Measurements from ENCODE around the gene MUC5AC.
"Not testable (repeated sequence)": the region's sequence is repeated elsewhere in the genome, so short reads cannot be mapped to it uniquely, and the experiment has no call there.

The MUC5AC gene

GRCh38 chr11:1162138-1162475 is 4.4 kb downstream of the MUC5AC start:
- H3K27ac ChIP-seq (ENCODE audit: low read length): no peak overlapping the region
- no peak overlapping the region for H3K9ac ChIP-seq (ENCODE audit: low read depth, low read length)
- no peaks in the 10 kb centered on the region for H3K27me3 ChIP-seq (ENCODE audit: insufficient read depth, low read length)
- H3K9me3 ChIP-seq (ENCODE audit: insufficient read depth, low read depth, low read length): no peaks in the 10 kb centered on the region
- H3K4me3 ChIP-seq (ENCODE audit: low read length): no peak overlapping the region
- H3K4me1 ChIP-seq (ENCODE audit: insufficient read depth, low read length): no peaks in the 10 kb centered on the region
- H3K36me3 ChIP-seq (ENCODE audit: insufficient read depth, low read depth, low read length): no peaks in the 10 kb centered on the region

- no peaks in the 10 kb centered on the region for H3K36me3 ChIP-seq (ENCODE audit: insufficient read depth, low read depth, low read length)
- H3K4me3 ChIP-seq (ENCODE audit: low read length): no peak overlapping the region
- no peaks in the 10 kb centered on the region for H3K9me3 ChIP-seq (ENCODE audit: insufficient read depth, low read depth, low read length)
- H3K4me1 ChIP-seq (ENCODE audit: insufficient read depth, low read length): no peaks in the 10 kb centered on the region
- no peak overlapping the region for H3K9ac ChIP-seq (ENCODE audit: low read depth, low read length)
- no peaks in the 10 kb centered on the region for H3K27me3 ChIP-seq (ENCODE audit: insufficient read depth, low read length)
- no peak overlapping the region for H3K27ac ChIP-seq (ENCODE audit: low read length)
Observed at GRCh38 chr11:1162491-1163311, 4.9 kb downstream of the MUC5AC start.

DNA sequence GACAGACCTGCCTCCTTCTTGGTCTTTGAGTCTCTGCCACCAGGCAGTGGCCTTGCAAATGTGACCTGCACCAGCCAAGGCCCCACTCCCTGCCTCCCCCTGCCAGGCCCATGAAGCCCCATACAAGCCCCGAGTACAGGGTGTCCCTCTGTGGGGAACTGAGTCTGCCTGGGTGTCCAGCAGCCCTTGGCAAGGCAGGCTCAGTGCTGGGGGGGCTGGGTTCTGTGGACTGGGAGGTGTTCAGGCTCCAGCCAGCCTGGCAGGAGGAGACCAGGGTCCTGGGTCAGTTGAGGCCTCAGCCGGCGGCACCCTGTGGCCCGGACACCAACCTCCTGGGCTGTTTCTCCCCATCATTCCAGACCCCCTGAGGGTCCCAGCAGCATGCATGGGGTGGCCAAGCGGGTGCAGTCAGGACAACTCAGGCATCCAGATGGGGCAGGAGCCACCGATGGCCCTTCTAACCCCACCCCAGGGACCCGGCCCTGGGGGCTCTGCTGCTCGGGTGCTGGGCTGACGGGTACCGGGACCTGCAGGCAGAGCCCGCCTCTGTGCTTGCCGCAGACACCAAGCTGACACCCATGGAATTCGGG is 5.7 kb downstream of the MUC5AC start:
- no peak overlapping the region for H3K4me3 ChIP-seq (ENCODE audit: low read length)
- H3K27ac ChIP-seq (ENCODE audit: low read length): no peak overlapping the region
- no peaks in the 10 kb centered on the region for H3K36me3 ChIP-seq (ENCODE audit: insufficient read depth, low read depth, low read length)
- H3K9me3 ChIP-seq (ENCODE audit: insufficient read depth, low read depth, low read length): no peaks in the 10 kb centered on the region
- no peaks in the 10 kb centered on the region for H3K4me1 ChIP-seq (ENCODE audit: insufficient read depth, low read length)
- H3K9ac ChIP-seq (ENCODE audit: low read depth, low read length): no peak overlapping the region
- no peaks in the 10 kb centered on the region for H3K27me3 ChIP-seq (ENCODE audit: insufficient read depth, low read length)

GRCh38 chr11:1163911-1164735 is 6.4 kb downstream of the MUC5AC start:
- Histone ChIP-seq H3K27ac (ENCODE audit: low read length) (no peak overlapping the region), H3K27me3 (ENCODE audit: insufficient read depth, low read length) (no peaks in the 10 kb centered on the region), H3K9me3 (ENCODE audit: insufficient read depth, low read depth, low read length) (no peaks in the 10 kb centered on the region), H3K9ac (ENCODE audit: low read depth, low read length) (no peak overlapping the region), H3K36me3 (ENCODE audit: insufficient read depth, low read depth, low read length) (no peaks in the 10 kb centered on the region), H3K4me1 (ENCODE audit: insufficient read depth, low read length) (no peaks in the 10 kb centered on the region), H3K4me3 (ENCODE audit: low read length) (no peak overlapping the region)

DNA sequence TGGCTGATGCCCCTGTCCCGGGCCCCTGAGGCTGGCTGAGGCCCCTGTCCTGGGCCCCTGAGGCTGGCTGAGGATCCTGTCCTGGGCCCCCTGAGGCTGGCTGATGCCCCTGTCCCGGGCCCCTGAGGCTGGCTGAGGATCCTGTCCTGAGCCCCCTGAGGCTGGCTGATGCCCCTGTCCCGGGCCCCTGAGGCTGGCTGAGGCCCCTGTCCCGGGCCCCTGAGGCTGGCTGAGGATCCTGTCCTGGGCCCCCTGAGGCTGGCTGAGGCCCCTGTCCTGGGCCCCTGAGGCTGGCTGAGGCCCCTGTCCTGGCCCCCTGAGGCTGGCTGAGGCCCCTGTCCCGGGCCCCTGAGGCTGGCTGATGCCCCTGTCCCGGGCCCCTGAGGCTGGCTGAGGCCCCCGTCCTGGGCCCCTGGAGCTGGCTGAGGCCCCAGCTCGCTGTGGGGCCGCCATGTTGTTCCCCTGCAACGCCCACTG is 7.1 kb downstream of the MUC5AC start:
- H3K4me3 ChIP-seq (ENCODE audit: low read length); H3K4me1 ChIP-seq (ENCODE audit: insufficient read depth, low read length): not testable (repeated sequence)

GRCh38 chr11:1165256-1166041 is 7.7 kb downstream of the MUC5AC start:
- H3K4me1 ChIP-seq (ENCODE audit: insufficient read depth, low read length): no peaks in the 10 kb centered on the region
- H3K4me3 ChIP-seq (ENCODE audit: low read length): no peak overlapping the region
- H3K27ac ChIP-seq (ENCODE audit: low read length): no peak overlapping the region
- no peaks in the 10 kb centered on the region for H3K27me3 ChIP-seq (ENCODE audit: insufficient read depth, low read length)
- peaks cover 2% of the 10 kb centered on the region; the same call in 1 of the 2 replicates for H3K9me3 ChIP-seq (ENCODE audit: insufficient read depth, low read depth, low read length)
- H3K36me3 ChIP-seq (ENCODE audit: insufficient read depth, low read depth, low read length): no peaks in the 10 kb centered on the region
- no peak overlapping the region for H3K9ac ChIP-seq (ENCODE audit: low read depth, low read length)

More for the DNA sequence above, 7.1 kb downstream of the MUC5AC start:
- H3K9ac ChIP-seq (ENCODE audit: low read depth, low read length); H3K36me3 ChIP-seq (ENCODE audit: insufficient read depth, low read depth, low read length); H3K27ac ChIP-seq (ENCODE audit: low read length); H3K9me3 ChIP-seq (ENCODE audit: insufficient read depth, low read depth, low read length); H3K27me3 ChIP-seq (ENCODE audit: insufficient read depth, low read length): not testable (repeated sequence)

DNA sequence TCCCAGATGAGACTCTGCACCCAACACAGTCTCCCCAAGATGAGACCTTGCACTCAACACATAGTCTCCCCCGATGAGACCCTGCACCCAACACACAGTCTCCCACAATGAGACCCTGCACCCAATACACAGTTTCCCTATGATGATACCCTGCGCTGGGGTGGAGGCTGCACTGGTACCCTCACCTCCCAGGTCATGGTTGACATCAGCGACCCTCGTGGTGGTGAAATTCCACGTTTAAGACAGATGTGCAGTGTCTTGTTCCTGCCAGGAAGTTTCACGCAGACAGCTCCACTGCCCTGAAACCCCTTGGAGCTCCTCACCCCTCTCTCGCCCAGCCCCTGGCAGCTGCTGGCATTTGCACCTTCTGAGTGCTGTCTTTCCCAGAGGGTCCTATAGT is 9.5 kb downstream of the MUC5AC start:
- peaks cover 11% of the 10 kb centered on the region; the same call in 1 of the 2 replicates for H3K9me3 ChIP-seq (ENCODE audit: insufficient read depth, low read depth, low read length)

GRCh38 chr11:1167751-1168231 is 10.0 kb downstream of the MUC5AC start:
- Histone ChIP-seq H3K36me3 (ENCODE audit: insufficient read depth, low read depth, low read length) (no peaks in the 10 kb centered on the region), H3K9me3 (ENCODE audit: insufficient read depth, low read depth, low read length) (peaks cover 11% of the 10 kb centered on the region; the same call in 1 of the 2 replicates), H3K9ac (ENCODE audit: low read depth, low read length) (no peak overlapping the region), H3K4me3 (ENCODE audit: low read length) (no peak overlapping the region), H3K27ac (ENCODE audit: low read length) (no peak overlapping the region), H3K4me1 (ENCODE audit: insufficient read depth, low read length) (no peaks in the 10 kb centered on the region), H3K27me3 (ENCODE audit: insufficient read depth, low read length) (no peaks in the 10 kb centered on the region)

More for the DNA sequence above, 9.5 kb downstream of the MUC5AC start:
- no peaks in the 10 kb centered on the region for H3K27me3 ChIP-seq (ENCODE audit: insufficient read depth, low read length)
- no peak overlapping the region for H3K4me3 ChIP-seq (ENCODE audit: low read length)
- no peak overlapping the region for H3K27ac ChIP-seq (ENCODE audit: low read length)
- H3K4me1 ChIP-seq (ENCODE audit: insufficient read depth, low read length): no peaks in the 10 kb centered on the region
- H3K9ac ChIP-seq (ENCODE audit: low read depth, low read length): no peak overlapping the region
- H3K36me3 ChIP-seq (ENCODE audit: insufficient read depth, low read depth, low read length): no peaks in the 10 kb centered on the region

DNA sequence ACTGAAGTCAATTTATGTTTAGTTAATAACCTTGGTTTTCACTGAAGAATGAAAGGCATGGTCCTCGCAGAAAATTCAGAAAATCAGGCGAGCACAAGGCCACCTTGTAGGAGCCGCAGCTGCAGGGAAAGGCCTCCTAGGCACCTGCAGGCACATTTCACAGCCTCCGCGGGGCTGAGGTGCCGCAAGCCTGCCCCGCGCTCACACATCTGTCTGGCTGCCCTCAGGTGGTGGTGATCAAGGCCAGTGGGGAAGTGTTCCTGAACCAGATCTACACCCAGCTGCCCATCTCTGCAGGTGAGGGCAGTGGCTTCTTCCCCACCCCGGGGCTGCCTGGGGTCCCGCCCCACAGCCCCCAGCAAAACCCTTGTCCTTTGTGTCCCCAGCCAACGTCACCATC is 10.5 kb downstream of the MUC5AC start:
- H3K27me3 ChIP-seq (ENCODE audit: insufficient read depth, low read length): no peaks in the 10 kb centered on the region
- no peaks in the 10 kb centered on the region for H3K4me1 ChIP-seq (ENCODE audit: insufficient read depth, low read length)
- no peaks in the 10 kb centered on the region for H3K36me3 ChIP-seq (ENCODE audit: insufficient read depth, low read depth, low read length)
- no peak overlapping the region for H3K27ac ChIP-seq (ENCODE audit: low read length)
- no peak overlapping the region for H3K4me3 ChIP-seq (ENCODE audit: low read length)
- peaks cover 15% of the 10 kb centered on the region; the same call in 1 of the 2 replicates for H3K9me3 ChIP-seq (ENCODE audit: insufficient read depth, low read depth, low read length)
- H3K9ac ChIP-seq (ENCODE audit: low read depth, low read length): no peak overlapping the region

GRCh38 chr11:1168721-1169161 is 11.0 kb downstream of the MUC5AC start:
- H3K9ac ChIP-seq (ENCODE audit: low read depth, low read length): no peak overlapping the region
- H3K27me3 ChIP-seq (ENCODE audit: insufficient read depth, low read length): no peaks in the 10 kb centered on the region
- no peaks in the 10 kb centered on the region for H3K36me3 ChIP-seq (ENCODE audit: insufficient read depth, low read depth, low read length)
- no peak overlapping the region for H3K4me3 ChIP-seq (ENCODE audit: low read length)
- no peaks in the 10 kb centered on the region for H3K4me1 ChIP-seq (ENCODE audit: insufficient read depth, low read length)
- peaks cover 17% of the 10 kb centered on the region; the same call in 1 of the 2 replicates for H3K9me3 ChIP-seq (ENCODE audit: insufficient read depth, low read depth, low read length)
- no peak overlapping the region for H3K27ac ChIP-seq (ENCODE audit: low read length)

Measured in iPS-20b (cell line).